Measurements from ENCODE around the gene EXOC4.

GRCh38 chr7:133562621-133563020, 309.7 kb downstream of the EXOC4 start:
- TF ChIP-seq, protein P1, sequence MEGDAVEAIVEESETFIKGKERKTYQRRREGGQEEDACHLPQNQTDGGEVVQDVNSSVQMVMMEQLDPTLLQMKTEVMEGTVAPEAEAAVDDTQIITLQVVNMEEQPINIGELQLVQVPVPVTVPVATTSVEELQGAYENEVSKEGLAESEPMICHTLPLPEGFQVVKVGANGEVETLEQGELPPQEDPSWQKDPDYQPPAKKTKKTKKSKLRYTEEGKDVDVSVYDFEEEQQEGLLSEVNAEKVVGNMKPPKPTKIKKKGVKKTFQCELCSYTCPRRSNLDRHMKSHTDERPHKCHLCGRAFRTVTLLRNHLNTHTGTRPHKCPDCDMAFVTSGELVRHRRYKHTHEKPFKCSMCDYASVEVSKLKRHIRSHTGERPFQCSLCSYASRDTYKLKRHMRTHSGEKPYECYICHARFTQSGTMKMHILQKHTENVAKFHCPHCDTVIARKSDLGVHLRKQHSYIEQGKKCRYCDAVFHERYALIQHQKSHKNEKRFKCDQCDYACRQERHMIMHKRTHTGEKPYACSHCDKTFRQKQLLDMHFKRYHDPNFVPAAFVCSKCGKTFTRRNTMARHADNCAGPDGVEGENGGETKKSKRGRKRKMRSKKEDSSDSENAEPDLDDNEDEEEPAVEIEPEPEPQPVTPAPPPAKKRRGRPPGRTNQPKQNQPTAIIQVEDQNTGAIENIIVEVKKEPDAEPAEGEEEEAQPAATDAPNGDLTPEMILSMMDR (conservative IDR thresholded peaks at IDR 0.05 in 1 of 2, IDR thresholded peaks at IDR 0.05 in 1 of 2; ENCODE audit: low read depth in 1 of 2, low read length in 2 of 2): no peak
- no peak for TF ChIP-seq EZH2 (IDR thresholded peaks at IDR 0.05; ENCODE audit: low read length, missing control alignments)

Measured in fibroblast of lung (primary cell).